ENCODE measurements around the gene FAF1.

DNA sequence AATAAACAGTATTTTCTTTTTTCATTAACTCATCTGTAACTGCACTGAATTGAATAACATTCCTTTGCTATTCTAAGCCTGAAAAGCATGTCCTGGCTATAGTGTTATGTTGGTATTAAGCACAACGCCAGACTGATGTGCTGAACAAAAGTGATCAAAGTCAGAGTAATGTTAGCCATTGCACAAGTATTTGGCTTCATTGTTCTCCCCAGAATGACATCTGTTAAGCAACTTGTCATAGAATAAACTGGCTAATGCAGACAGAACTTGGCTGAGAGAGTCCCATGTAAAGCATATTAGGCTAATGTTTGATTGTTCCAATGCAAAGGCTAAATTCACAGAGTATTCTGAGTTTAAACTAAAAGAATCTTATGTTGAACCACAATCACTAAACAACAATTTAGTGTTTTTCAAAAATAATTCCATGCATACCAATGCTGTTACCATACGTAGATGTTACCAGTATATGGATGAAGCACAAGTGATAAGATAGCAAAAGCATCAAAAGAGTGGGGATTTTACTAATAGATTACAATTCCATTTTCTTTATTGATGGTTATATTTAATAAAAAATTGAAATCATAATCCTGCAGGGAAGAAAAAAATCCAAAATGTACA, 301.5 kb downstream of the FAF1 start:
- no peak for TF ChIP-seq CTCF (conservative IDR thresholded peaks at IDR 0.05; ENCODE audit: low read depth, low read length)
- no peak for TF ChIP-seq EZH2phosphoT487 (IDR thresholded peaks at IDR 0.05; ENCODE audit: borderline replicate concordance, low read length)
- TF ChIP-seq EZH2 (IDR thresholded peaks at IDR 0.05; ENCODE audit: low read length, unreplicated experiment), result no peak

All from PC-3 (cell line).